Umbilical cord (tissue), 2 donors: ENCODE data around the gene IGSF9B. TPM values are rescaled to one million over a fixed set of nuclear protein-coding genes. Genes with fewer than 3 reads are reported as not detected.

Experiments
- DNase-seq: peaks from one replicate; pipeline ENCODE4 v3.0.0-alpha.2; 2015; ENCODE audit warnings: low spot score
- total RNA-seq: library from RNA; depleted of rRNA; stranded (reverse); fragments of >200 nt; gene quantifications from one replicate; pipeline ENCODE4 v1.2.3, GENCODE V29; 2014; ENCODE audit warnings: low replicate concordance; ENCODE audit not compliant: insufficient read depth

The IGSF9B gene
- total RNA-seq, 1 donor from 2014 or later, result 30.1 TPM

GRCh38 chr11:133920109-133920990, 36.4 kb downstream of the IGSF9B start:
- DNase-seq, result no peak

GRCh38 chr11:133919330-133920108, 37.2 kb downstream of the IGSF9B start:
- no peak for DNase-seq

DNA sequence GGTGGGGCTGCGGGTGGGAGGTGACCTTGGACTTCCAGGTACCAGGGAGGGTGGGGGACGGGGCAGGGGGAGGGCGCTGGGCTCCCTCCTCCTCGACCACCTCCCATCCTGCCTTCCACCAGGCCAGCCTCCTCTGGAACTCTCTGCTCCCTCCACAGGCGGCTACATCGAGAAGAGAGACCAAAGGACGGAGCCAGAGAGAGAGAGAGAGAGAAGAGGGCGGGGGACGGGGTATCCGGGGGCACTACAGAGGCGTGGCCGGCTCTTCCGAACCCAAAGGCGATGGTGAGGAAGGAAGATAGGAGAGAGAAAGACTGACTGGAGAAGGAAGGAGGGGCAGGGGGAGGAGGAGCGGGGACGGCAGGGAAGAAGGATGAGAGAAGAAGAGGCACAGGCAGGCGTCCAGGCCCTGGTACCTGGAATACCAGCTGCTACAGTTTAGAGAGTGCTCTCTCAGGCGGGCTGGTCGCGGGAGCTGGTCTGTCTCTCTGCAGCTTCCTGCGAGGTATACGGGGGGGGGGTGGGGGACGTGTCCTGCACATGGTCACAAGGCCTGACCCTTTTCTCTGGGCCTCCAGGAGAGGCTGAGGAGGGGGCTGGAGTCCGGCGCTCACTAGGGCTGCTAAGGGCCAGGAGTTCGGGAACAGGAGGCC, 38.0 kb downstream of the IGSF9B start:
- DNase-seq, result no peak

- no peak for DNase-seq
Measured at GRCh38 chr11:133917921-133918607, 38.7 kb downstream of the IGSF9B start.

GRCh38 chr11:133916784-133917440, 39.9 kb downstream of the IGSF9B start:
- DNase-seq, result no peak

DNA sequence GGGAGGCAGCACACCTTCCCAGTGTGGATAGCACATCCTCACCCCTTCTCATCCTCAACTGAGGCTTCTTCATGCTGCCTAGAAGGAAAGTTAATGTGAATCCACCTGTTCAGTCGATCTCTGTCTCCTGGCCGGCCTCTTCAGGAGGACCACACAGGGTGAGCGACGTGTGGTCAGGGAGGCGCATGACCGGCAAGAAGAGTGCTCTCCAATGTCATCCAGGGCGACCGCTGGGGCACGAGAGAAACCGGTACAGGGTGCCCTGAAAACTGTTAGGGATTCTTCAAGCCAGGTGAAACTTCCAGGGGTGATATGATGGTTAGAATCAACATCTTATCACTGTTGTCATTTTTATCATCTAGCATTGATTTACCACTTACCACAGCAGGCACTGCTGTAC, 43.0 kb downstream of the IGSF9B start:
- no peak for DNase-seq

GRCh38 chr11:133911171-133911570, 45.6 kb downstream of the IGSF9B start:
- no peak for DNase-seq

DNA sequence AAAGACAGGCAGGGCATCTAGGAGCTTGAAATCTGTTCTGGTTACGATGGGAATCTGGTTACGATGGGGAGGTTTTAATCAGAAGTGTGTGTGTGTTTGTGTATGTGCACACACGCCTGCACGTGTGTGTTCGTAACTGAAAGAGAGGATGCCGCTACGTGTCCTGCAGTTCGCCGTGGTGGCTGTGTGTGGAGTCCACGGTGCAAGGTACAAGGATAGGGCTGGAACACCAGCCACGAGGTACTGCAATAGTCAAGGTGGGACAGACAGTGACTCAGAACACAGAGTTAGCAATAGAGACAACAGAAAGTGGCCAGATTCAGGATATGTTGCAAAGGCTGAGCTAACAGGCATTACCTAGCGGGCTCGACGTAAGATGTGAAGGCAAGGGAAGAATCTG, 46.7 kb downstream of the IGSF9B start:
- DNase-seq, result no peak

DNA sequence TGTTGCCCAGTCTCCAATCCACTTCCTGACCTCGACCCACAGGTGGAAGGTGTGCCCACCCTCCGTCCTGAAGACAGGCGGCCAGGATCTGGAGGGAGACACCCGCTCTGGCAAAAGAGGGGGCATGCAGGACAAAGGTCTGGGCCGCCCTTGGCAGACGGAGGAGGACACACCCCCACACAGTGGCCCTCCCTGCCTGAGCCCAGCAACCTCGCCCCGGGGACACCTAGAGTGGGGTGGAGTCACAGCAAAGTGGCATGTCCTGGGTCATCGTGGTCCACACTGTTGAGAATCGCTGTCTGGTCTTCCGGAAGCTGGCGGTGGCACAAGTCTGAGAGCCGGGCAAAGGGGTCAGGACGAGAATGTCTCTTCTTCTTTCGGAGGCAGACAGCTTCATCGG, 47.9 kb downstream of the IGSF9B start:
- no peak for DNase-seq

GRCh38 chr11:133907841-133908241, 48.9 kb downstream of the IGSF9B start:
- no peak for DNase-seq

DNA sequence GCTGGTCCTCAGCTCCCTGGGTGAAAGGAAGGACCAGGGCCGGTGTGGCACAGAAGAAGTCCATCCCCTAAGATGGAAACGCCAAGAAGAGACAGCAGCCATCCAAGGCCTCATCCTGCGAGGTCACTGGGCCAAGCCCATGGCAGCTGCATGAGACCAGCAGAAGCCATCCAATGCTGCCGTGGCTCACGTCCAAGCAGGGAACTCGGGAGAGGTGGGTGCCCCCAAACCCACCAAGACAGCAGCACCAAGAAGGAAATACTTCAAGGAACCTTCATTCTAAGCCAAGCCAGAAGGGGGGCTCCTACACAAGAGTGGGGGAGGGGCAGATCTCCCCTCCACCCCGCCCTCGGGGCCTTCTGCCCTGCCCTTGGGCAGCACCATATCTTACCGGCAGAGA, 49.6 kb downstream of the IGSF9B start:
- DNase-seq, result no peak

- DNase-seq, result no peak
Measured at GRCh38 chr11:133906746-133907145, 50.0 kb downstream of the IGSF9B start.

DNA sequence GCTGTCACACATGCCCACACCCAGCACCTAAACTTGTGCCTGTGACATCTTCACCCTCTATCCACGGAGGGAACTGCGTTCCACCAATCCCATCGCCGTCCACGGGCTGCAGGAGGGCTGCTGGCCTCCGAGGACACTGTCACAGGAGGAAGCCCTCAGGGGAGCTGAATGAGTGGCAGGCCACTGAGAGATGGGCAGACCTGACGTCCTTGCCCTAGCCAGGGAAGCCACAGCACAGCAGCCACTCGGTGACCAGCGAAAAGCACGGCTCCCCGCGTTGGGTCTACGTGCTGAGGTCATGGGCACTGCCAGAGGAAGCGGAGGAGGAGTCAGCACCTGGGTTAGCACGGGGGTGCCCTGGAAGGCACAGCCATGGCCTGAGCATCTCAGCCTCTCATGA, 50.5 kb downstream of the IGSF9B start:
- no peak for DNase-seq

GRCh38 chr11:133905677-133906156, 51.1 kb downstream of the IGSF9B start:
- DNase-seq, result no peak

DNA sequence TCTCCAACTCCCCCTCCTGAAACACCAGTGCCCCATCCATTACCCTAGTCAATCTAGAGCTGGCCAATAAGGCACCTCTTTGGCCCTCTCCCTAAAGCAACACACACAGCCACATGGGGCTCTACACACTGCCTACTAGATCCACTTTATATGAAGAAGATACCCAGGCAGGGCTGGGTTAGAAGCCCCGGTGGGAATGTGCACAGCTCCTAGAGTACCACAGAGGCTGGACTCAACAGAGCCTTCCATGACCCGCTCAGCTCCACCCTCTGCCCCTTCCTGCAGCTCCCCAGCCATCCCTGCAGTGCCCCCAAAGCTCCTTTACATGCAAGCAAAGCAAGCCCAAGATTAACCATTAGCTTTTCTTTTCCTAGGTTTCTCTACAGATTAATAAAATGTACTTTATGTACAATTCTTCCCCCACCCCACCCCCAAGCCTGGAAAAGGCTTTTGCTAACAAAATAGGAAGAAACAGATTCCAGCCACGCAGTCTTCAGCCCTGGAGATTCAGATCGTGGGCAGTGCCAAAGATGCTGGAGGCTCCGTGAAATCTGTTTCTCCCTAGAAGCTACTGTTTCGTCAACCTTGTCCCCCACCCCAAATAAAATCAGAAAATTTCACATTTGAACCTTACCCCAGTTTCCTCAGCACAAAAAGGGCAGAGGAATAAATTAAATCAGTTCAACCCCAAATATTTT, 51.8 kb downstream of the IGSF9B start:
- no peak for DNase-seq

DNA sequence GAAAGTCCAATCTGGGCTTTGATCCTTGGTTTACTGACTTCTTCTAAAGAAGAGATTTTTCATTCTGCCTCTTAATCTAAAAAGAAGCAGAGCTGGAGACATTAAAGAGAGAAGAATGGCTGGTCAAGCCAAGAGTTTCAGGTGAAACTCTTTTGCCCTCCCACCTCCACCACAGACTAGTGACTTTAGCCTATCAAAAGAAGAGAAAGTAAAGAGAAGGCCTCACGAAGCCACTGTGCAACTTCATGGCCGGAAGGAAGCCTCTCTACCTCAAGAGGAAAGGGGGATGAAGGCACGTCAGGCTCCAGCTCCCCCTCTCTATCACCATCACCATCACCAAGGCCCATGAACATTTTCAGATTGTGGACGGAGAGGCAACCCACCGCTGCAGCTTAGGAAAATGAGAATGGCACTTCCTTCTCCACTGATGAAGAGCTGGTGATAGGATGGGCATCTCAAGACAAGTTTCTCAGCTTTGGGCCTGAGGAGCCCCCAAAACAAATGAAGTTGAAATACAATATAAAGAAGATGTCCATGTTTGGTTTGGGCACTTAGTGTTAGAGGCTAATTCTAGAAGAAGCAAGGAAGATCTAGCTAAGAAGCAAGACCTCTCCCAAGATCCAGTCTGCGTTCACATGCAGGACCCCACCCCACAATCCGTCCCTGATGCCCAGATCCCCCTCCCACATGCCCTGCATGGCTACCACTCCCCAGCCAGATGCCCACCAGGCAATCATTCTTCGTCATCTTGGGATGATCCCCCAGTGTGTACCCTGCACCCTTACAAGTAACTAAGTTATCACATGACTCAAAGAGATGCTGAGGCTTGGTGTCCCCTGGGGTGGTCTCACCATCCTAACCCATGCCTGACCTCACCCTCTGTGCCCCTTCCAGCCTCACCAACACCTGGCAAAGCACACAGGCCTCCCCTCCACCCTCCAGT, 52.6 kb downstream of the IGSF9B start:
- DNase-seq, result no peak

DNA sequence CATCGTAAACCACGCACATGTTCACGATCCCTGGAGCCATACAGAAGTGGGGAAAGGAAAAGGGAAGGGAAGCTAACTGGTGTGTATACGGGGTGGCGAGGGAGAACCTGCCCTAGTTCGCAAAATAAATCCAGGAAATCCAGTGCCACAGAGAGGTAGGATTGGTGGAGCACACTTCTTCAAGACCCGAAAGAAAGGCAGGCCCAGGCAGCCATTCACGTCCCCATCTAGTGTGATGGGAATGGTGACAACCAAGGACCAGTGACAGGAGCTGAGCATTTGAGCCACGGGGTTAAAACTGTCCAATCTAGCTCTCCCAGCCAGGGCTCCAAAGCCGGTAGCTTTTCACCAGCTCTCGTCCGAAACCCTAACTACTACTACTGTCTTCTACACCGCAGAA, 53.7 kb downstream of the IGSF9B start:
- no peak for DNase-seq

GRCh38 chr11:133902506-133902905, 54.3 kb downstream of the IGSF9B start:
- no peak for DNase-seq

DNA sequence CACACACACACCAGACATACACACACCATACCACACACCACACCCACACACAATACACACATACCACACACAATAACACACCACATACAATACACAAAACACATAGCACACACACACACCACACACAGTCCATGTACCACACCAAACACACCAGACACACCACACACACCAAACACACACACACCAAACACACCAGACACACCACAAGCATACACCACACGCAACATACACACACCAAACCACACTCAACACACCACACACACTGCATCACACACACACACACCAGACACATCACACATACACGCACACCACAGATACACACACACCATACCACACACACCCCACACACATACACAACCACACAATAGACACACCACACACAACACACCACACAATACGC, 54.8 kb downstream of the IGSF9B start:
- DNase-seq, result no peak
